A673 (cell line): ENCODE data around the gene ERH. TPM values are rescaled to one million over a fixed set of nuclear protein-coding genes. Genes with fewer than 3 reads are reported as not detected.
"Not testable (repeated sequence)": the region's sequence is repeated elsewhere in the genome, so short reads cannot be mapped to it uniquely, and the experiment has no call there.

Experiments used
- BruUV-seq: library from RNA; stranded (reverse); fragments of 400-500 nt; replicated peaks from 2 replicates; lab custom pipeline; 2021; lab: Mats Ljungman, UMichigan
- CTCF ChIA-PET: fragments of 300-600 bp; sonication (Branson Sonifier 250); formaldehyde crosslinking; loops from one replicate; lab custom pipeline; 2022; ENCODE audit warnings: antibody characterized with exemption; lab: Charles Lee
- POLR2A ChIA-PET: fragments of 300-600 bp; sonication (Branson Sonifier 250); formaldehyde crosslinking; loops from one replicate; lab custom pipeline; 2022; ENCODE audit warnings: antibody characterized with exemption; ENCODE audit not compliant: low non-redundant PET; lab: Charles Lee
- DNase-seq: peaks from one replicate; pipeline ENCODE4 v3.0.0-alpha.2; 2015; ENCODE audit warnings: low spot score
- H3K27ac ChIP-seq: fragments of 200-600 bp; sonication (generic); 2 replicates; pipeline ENCODE4 v1.5.1; 2016; ENCODE audit warnings: mixed run types, low read depth, mild to moderate bottlenecking, mixed read lengths, antibody characterized with exemption, low read length; ENCODE audit not compliant: poor library complexity, severe bottlenecking
- H3K27me3 ChIP-seq: fragments of 200-600 bp; sonication (generic); replicated peaks from 2 replicates; pipeline ENCODE4 v1.6.1; 2017; ENCODE audit warnings: mixed run types, low read depth, mild to moderate bottlenecking, mixed read lengths, antibody characterized with exemption, low read length; ENCODE audit not compliant: insufficient read depth, poor library complexity
- H3K36me3 ChIP-seq: fragments of 200-600 bp; sonication (generic); 2 replicates; pipeline ENCODE4 v1.6.1; 2016; ENCODE audit warnings: mixed run types, mild to moderate bottlenecking, mixed read lengths, antibody characterized with exemption, low read length; ENCODE audit not compliant: insufficient read depth, poor library complexity, severe bottlenecking
- H3K4me1 ChIP-seq: fragments of 200-600 bp; sonication (generic); 2 replicates; pipeline ENCODE4 v1.6.1; 2017; ENCODE audit warnings: mixed run types, mild to moderate bottlenecking, mixed read lengths, antibody characterized with exemption, low read length; ENCODE audit not compliant: insufficient read depth, poor library complexity, severe bottlenecking
- H3K4me3 ChIP-seq: fragments of 200-600 bp; sonication (generic); 2 replicates; pipeline ENCODE4 v1.5.1; 2016; ENCODE audit warnings: low read depth, mixed run types, mild to moderate bottlenecking, mixed read lengths, low read length; ENCODE audit not compliant: poor library complexity, severe bottlenecking
- H3K9me3 ChIP-seq: fragments of 200-600 bp; sonication (generic); 2 replicates; pipeline ENCODE4 v1.6.1; 2016; ENCODE audit warnings: mixed run types, low read depth, mild to moderate bottlenecking, mixed read lengths, antibody characterized with exemption, low read length; ENCODE audit not compliant: poor library complexity, severe bottlenecking
- EZH2 ChIP-seq: fragments of 200-600 bp; sonication (generic); IDR thresholded peaks from 2 replicates; pipeline ENCODE4 v1.6.1; 2017; ENCODE audit warnings: borderline replicate concordance, low read depth, mild to moderate bottlenecking, mixed read lengths, antibody characterized with exemption, low read length; ENCODE audit not compliant: poor library complexity, severe bottlenecking
- intact Hi-C: fragments of 100-400 bp; cut with micrococcal nuclease; formaldehyde crosslinking; loops from one replicate; pipeline ENCODE4 v1.10.0; 2022; ENCODE audit not compliant: unreplicated experiment
- total RNA-seq: library from RNA; stranded (reverse); gene quantifications from 2 replicates; pipeline ENCODE4 v1.2.3, GENCODE V29; 2021
- TF ChIP-seq, protein P1 (sequence below): fragments of 300-800, 200-600 bp; sonication (generic); conservative IDR thresholded peaks from 2 replicates; pipeline ENCODE4 v1.5.1; 2017; ENCODE audit warnings: low read depth, mild to moderate bottlenecking, antibody characterized with exemption, low read length, moderate library complexity, mixed read lengths

The ERH gene
- total RNA-seq, 1 experiment from 2014 or later: 472 TPM

- peaks cover 12% of the 10 kb centered on the region for H3K4me1 ChIP-seq
- intact Hi-C loops: no loop called here
- DNase-seq: no peak
- no peaks in the 10 kb centered on the region for H3K27me3 ChIP-seq
- no peak overlapping the region for H3K4me3 ChIP-seq
- H3K9me3 ChIP-seq: no peaks in the 10 kb centered on the region
- TF ChIP-seq, protein P1, sequence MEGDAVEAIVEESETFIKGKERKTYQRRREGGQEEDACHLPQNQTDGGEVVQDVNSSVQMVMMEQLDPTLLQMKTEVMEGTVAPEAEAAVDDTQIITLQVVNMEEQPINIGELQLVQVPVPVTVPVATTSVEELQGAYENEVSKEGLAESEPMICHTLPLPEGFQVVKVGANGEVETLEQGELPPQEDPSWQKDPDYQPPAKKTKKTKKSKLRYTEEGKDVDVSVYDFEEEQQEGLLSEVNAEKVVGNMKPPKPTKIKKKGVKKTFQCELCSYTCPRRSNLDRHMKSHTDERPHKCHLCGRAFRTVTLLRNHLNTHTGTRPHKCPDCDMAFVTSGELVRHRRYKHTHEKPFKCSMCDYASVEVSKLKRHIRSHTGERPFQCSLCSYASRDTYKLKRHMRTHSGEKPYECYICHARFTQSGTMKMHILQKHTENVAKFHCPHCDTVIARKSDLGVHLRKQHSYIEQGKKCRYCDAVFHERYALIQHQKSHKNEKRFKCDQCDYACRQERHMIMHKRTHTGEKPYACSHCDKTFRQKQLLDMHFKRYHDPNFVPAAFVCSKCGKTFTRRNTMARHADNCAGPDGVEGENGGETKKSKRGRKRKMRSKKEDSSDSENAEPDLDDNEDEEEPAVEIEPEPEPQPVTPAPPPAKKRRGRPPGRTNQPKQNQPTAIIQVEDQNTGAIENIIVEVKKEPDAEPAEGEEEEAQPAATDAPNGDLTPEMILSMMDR: no peak
- no peak for TF ChIP-seq EZH2
- POLR2A ChIA-PET: no interaction called here
- no TSS peak for BruUV-seq
- H3K36me3 ChIP-seq: peaks cover 87% of the 10 kb centered on the region
- no peak overlapping the region for H3K27ac ChIP-seq
- CTCF ChIA-PET: no interaction called here
These were observed 5.6 kb downstream of the ERH start for GRCh38 chr14:69392481-69392880.

- intact Hi-C loops, H3K4me3 ChIP-seq, H3K27me3 ChIP-seq, H3K9me3 ChIP-seq, BruUV-seq, DNase-seq, CTCF ChIA-PET, POLR2A ChIA-PET, H3K27ac ChIP-seq, H3K4me1 ChIP-seq: not testable (repeated sequence)
- peaks cover 95% of the 10 kb centered on the region for H3K36me3 ChIP-seq
These were observed 6.7 kb downstream of the ERH start for GRCh38 chr14:69391400-69391799.

- H3K9me3 ChIP-seq: no peaks in the 10 kb centered on the region
These were observed 10.8 kb downstream of the ERH start for GRCh38 chr14:69387311-69387710.

DNA sequence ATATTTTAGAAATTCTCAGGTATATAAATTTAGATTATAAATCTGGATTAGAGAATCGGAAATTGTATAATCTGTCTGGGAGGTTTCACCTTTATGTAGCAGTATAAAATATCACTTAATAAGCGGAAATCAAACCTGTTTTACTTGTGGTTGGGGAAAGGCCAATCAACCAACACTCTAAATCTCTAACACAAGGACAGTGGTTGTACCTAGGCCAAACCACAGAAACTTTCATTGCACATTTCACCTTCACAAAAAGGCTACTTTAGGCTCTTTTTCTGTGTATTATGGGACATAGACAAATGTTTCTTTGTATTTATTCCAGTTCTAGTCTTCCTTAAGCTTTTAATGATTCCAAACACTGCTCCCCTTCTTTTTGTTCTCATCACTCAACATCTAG, 19.8 kb downstream of the ERH start:
- ChIA-PET POLR2A (no interaction called here), CTCF (no interaction called here)
- H3K4me3 ChIP-seq: no peak overlapping the region
- H3K27me3 ChIP-seq: no peaks in the 10 kb centered on the region
- no peak overlapping the region for H3K27ac ChIP-seq
- no TSS peak for BruUV-seq
- no peaks in the 10 kb centered on the region for H3K9me3 ChIP-seq
- intact Hi-C loops: no loop called here
- H3K4me1 ChIP-seq: no peaks in the 10 kb centered on the region
- H3K36me3 ChIP-seq: peaks cover 81% of the 10 kb centered on the region
- no peak for DNase-seq
- no peak for TF ChIP-seq EZH2
- TF ChIP-seq, protein P1: no peak

More at GRCh38 chr14:69387311-69387710, 10.8 kb downstream of the ERH start:
- no TSS peak for BruUV-seq
- Histone ChIP-seq H3K4me1 (no peaks in the 10 kb centered on the region), H3K27ac (no peak overlapping the region), H3K27me3 (no peaks in the 10 kb centered on the region), H3K4me3 (no peak overlapping the region), H3K36me3 (peaks cover 91% of the 10 kb centered on the region)
- ChIA-PET CTCF (no interaction called here), POLR2A (no interaction called here)
- TF ChIP-seq, protein P1: no peak
- no peak for TF ChIP-seq EZH2
- DNase-seq: no peak
- intact Hi-C loops: no loop called here
